Activated B cell treated with CpG ODN at 0.5 μM for 24 hours (primary cell): ENCODE measurements around the gene COA8. TPM values are rescaled to one million over a fixed set of nuclear protein-coding genes. Genes with fewer than 3 reads are reported as not detected.

Source experiments
- ATAC-seq: fragments of 200-7000 bp; cut with Tn5 transposase; one replicate; pipeline ENCODE4 v1.10.0; 2021; ENCODE audit warnings: low read depth, mild to moderate bottlenecking, moderate library complexity
- CTCF ChIA-PET: fragments of 350-600 bp; sonication (Branson Sonifier 250); formaldehyde crosslinking; loops from one replicate; lab custom pipeline; 2021; ENCODE audit warnings: antibody characterized with exemption; lab: Charles Lee
- POLR2A ChIA-PET: fragments of 350-600 bp; sonication (Branson Sonifier 250); formaldehyde crosslinking; loops from one replicate; lab custom pipeline; 2021; ENCODE audit warnings: antibody characterized with exemption; lab: Charles Lee
- DNase-seq: peaks from one replicate; pipeline ENCODE4 v3.0.0; 2022
- H3K27ac Mint-ChIP-seq: one replicate; pipeline ENCODE4 v1.8.0; 2020; ENCODE audit warnings: mixed read lengths
- H3K27me3 Mint-ChIP-seq: one replicate; pipeline ENCODE4 v1.8.0; 2021; ENCODE audit warnings: mixed read lengths
- H3K36me3 Mint-ChIP-seq: one replicate; pipeline ENCODE4 v1.8.0; 2021; ENCODE audit warnings: low read depth, mixed read lengths
- H3K4me1 Mint-ChIP-seq: one replicate; pipeline ENCODE4 v1.8.0; 2021; ENCODE audit warnings: mixed read lengths
- H3K4me3 Mint-ChIP-seq: one replicate; pipeline ENCODE4 v1.8.0; 2020; ENCODE audit warnings: mild to moderate bottlenecking, mixed read lengths
- H3K9me3 Mint-ChIP-seq: one replicate; pipeline ENCODE4 v1.8.0; 2020; ENCODE audit warnings: mixed read lengths
- intact Hi-C: fragments of 100-400 bp; cut with micrococcal nuclease; formaldehyde crosslinking; loops from one replicate; pipeline ENCODE4 v1.15.1; 2024
- total RNA-seq: library from RNA; stranded (reverse); gene quantifications from 2 replicates; pipeline ENCODE4 v1.2.3, GENCODE V29; 2022
- TF ChIP-seq, protein P1 (sequence below): fragments of 200-600 bp; IDR thresholded peaks from one replicate; pipeline ENCODE4 v1.8.0; 2022; ENCODE audit warnings: antibody characterized with exemption, mild to moderate bottlenecking

Gene COA8
- total RNA-seq, 1 donor from 2014 or later = 28.4 TPM

DNA sequence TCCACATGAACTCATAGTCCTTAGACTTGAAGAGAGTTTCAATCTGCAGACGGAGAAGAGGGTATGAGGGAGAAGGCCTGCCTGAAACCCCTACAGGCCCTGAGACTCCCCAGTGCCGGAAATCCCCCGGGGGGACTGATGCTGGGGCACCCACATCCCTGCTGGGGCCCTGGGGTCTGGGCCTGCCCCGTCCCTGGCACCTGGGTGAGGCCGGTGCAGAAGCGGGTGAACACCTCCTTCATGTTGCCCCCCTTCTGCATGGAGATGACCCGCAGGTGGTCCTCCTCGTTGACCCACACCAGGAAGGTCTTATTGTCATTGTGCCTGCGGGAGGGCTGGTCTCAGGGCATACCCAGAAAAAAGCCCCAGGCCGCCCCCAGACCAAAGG is 42.5 kb upstream of the COA8 start:
- H3K4me3 Mint-ChIP-seq = peak overlapping the region; percentile 52
- peaks cover 17% of the 10 kb centered on the region for H3K4me1 Mint-ChIP-seq
- no peak overlapping the region for H3K27ac Mint-ChIP-seq
- ChIA-PET CTCF (interaction anchor here (1.4 to 4.2 kb wide), 4 partner anchors 18 to 38 kb away, joined by 4 to 70 read pairs (median 6); no protein-coding TSS in a partner anchor), POLR2A (interaction anchor here (1.2 to 2.0 kb wide), 2 partner anchors 9 to 42 kb away, joined by 4 to 6 read pairs; partner anchors contain the start of genes BAG5, COA8 and TRMT61A)
- TF ChIP-seq, protein P1, sequence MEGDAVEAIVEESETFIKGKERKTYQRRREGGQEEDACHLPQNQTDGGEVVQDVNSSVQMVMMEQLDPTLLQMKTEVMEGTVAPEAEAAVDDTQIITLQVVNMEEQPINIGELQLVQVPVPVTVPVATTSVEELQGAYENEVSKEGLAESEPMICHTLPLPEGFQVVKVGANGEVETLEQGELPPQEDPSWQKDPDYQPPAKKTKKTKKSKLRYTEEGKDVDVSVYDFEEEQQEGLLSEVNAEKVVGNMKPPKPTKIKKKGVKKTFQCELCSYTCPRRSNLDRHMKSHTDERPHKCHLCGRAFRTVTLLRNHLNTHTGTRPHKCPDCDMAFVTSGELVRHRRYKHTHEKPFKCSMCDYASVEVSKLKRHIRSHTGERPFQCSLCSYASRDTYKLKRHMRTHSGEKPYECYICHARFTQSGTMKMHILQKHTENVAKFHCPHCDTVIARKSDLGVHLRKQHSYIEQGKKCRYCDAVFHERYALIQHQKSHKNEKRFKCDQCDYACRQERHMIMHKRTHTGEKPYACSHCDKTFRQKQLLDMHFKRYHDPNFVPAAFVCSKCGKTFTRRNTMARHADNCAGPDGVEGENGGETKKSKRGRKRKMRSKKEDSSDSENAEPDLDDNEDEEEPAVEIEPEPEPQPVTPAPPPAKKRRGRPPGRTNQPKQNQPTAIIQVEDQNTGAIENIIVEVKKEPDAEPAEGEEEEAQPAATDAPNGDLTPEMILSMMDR = no peak
- DNase-seq (no peak), ATAC-seq (no peak)
- no peaks in the 10 kb centered on the region for H3K36me3 Mint-ChIP-seq
- no peaks in the 10 kb centered on the region for H3K9me3 Mint-ChIP-seq
- H3K27me3 Mint-ChIP-seq = no peaks in the 10 kb centered on the region
- intact Hi-C loops = loop anchor here (10.0 kb wide), 2 partner anchors 185 to 755 kb away; partner anchors contain the start of gene EIF5

DNA sequence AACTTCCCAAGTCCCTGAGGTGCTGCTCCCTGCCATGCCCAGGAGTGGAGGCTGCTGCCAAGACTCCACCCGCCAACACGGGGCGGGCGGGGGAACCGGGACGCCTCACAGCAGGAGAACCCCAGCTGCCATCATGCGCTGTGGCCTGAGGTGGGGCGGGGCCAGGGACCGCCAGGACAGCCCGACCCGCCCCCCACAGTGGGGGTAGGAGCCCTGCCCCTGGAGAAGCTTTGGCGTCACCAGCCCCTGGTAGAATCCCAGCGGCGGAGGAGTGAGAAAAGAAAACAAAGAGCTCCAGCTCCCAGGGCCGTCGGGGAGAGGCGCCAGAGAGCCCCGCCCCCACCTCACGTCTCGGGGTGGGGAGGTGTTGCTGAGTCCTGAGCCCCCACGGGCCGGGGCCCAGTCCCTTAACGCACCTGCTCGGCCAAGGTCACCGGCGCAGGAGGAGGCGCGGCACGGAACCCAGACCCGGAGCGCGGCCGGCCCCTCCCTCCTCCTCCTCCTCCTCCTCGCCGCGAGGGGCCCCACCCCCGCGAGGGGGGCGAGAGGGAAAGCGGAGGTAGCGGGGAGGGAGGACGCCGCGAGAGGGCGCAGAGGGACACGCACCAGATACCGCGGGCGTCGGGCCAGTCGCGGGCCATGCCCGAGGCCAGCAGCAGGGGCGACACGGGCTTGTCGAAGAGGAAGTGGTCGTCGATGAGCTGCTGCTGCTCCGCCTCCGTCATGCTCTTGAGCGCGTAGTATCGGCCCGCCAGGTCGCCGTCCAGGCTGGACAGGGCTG is 41.9 kb upstream of the COA8 start:
- intact Hi-C loops = loop anchor here (1.0 to 10.0 kb wide), 3 partner anchors 8 to 756 kb away; partner anchors contain the start of genes EIF5 and TRMT61A
- Mint-ChIP-seq H3K4me3 (peak overlapping the region; percentile 70), H3K9me3 (no peaks in the 10 kb centered on the region), H3K36me3 (no peaks in the 10 kb centered on the region), H3K27me3 (no peaks in the 10 kb centered on the region), H3K27ac (no peak overlapping the region), H3K4me1 (peaks cover 23% of the 10 kb centered on the region)
- ATAC-seq (peak; percentile 78), DNase-seq (peak; percentile 75)
- POLR2A ChIA-PET = interaction anchor here (0.6 to 2.0 kb wide), 4 partner anchors 8 to 184 kb away, joined by 3 to 6 read pairs (median 4); partner anchors contain the start of genes BAG5, COA8 and TRMT61A
- CTCF ChIA-PET = interaction anchor here (0.6 to 4.2 kb wide), 7 partner anchors 10 to 40 kb away, joined by 3 to 70 read pairs (median 4); no protein-coding TSS in a partner anchor
- TF ChIP-seq, protein P1 = no peak

DNA sequence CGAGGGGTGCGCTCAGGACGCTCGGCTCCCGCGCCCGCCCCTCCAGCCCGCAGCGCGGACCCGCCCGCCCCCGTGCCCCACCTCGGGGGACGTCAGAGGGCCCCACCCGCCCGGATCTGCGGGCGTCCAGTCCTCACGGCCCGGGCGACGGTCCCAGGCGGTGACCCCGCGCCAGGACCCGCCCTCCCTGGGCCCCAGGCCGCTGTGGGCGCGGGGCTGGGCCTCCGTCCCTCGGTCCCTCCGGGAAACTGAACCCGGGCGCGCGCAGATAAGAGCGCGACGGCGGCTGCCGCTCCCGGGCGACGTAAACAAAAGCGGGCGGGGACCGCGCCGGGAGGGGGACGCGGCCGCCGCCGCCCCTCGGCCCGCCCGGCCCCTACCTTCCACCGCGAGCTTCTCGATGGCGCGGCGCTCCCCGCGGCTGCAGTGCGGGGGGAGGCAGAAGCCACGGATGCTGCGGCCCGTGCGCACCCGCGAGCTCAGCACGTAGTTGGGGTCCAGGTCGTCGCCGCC is 41.3 kb upstream of the COA8 start:
- DNase-seq (no peak), ATAC-seq (peak; percentile 8)
- CTCF ChIA-PET = interaction anchor here (0.6 to 4.2 kb wide), 7 partner anchors 9 to 40 kb away, joined by 3 to 70 read pairs (median 4); no protein-coding TSS in a partner anchor
- no peaks in the 10 kb centered on the region for H3K36me3 Mint-ChIP-seq
- POLR2A ChIA-PET = interaction anchor here (1.2 to 2.0 kb wide), 3 partner anchors 8 to 41 kb away, joined by 4 to 6 read pairs (median 4); partner anchors contain the start of genes BAG5, COA8 and TRMT61A
- intact Hi-C loops = loop anchor here (1.0 to 10.0 kb wide), 3 partner anchors 8 to 757 kb away; partner anchors contain the start of genes EIF5 and TRMT61A
- H3K9me3 Mint-ChIP-seq = no peaks in the 10 kb centered on the region
- peaks cover 29% of the 10 kb centered on the region for H3K4me1 Mint-ChIP-seq
- no peak overlapping the region for H3K27ac Mint-ChIP-seq
- TF ChIP-seq, protein P1 = no peak
- H3K27me3 Mint-ChIP-seq = no peaks in the 10 kb centered on the region
- no peak overlapping the region for H3K4me3 Mint-ChIP-seq

DNA sequence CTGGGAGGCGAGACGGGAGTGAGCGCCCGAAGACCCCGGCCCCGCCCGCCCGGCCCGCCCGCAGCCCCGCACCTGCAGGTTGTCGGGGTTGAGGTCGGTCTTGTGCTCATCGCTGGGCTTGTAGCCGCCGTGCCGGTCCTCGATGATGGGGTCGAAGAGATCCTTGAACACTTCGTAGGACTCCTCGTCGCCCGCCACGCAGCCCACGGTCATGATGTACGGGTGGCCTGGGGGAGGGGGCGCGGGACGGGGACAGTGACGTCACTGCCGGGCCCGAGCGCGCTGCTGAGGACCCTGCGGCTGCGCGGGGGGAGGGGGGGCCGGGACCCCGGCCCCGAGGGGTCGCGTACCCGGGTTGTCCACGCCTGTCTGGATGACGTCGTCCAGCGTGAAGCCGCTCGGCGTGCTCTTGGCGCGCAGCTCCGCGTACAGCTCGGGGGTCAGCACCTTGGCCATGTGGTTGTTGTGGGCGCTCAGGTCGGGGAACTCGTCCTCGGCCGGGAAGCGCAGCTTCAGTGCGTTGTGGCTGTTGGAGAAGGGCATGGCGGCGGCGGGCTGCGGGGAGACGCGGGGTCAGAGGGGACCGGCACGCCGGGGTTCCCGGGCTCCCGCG is 40.7 kb upstream of the COA8 start:
- Mint-ChIP-seq H3K27ac (no peak overlapping the region), H3K9me3 (no peaks in the 10 kb centered on the region), H3K4me1 (peaks cover 34% of the 10 kb centered on the region), H3K4me3 (peak overlapping the region; percentile 62), H3K27me3 (no peaks in the 10 kb centered on the region), H3K36me3 (no peaks in the 10 kb centered on the region)
- intact Hi-C loops = loop anchor here (1.0 to 10.0 kb wide), 3 partner anchors 7 to 757 kb away; partner anchors contain the start of genes EIF5 and TRMT61A
- ChIA-PET POLR2A (interaction anchor here (1.6 to 2.0 kb wide), 2 partner anchors 17 to 40 kb away, joined by 4 to 6 read pairs; partner anchors contain the start of genes BAG5 and COA8), CTCF (interaction anchor here (1.5 to 4.2 kb wide), 3 partner anchors 24 to 39 kb away, joined by 5 to 70 read pairs (median 7); no protein-coding TSS in a partner anchor)
- TF ChIP-seq, protein P1 = no peak
- no peak for ATAC-seq
- DNase-seq = no peak
